HepG2 (cell line): ENCODE data around the gene POU2AF3. TPM values are rescaled to one million over a fixed set of nuclear protein-coding genes. Genes with fewer than 3 reads are reported as not detected.

Source experiments
- CC2D1A ChIP-seq: sonication (generic); formaldehyde crosslinking; IDR thresholded peaks from 2 replicates; pipeline ENCODE4 v1.8.1; 2023; ENCODE audit warnings: mild to moderate bottlenecking, missing genetic modification reagents
- DZIP1 ChIP-seq: sonication (generic); formaldehyde crosslinking; IDR thresholded peaks from 2 replicates; pipeline ENCODE4 v1.5.0; 2020; ENCODE audit warnings: mild to moderate bottlenecking, missing genetic modification reagents
- ELK4 ChIP-seq: sonication (generic); formaldehyde crosslinking; IDR thresholded peaks from 2 replicates; pipeline ENCODE4 v1.9.0; 2021; ENCODE audit warnings: missing genetic modification reagents, borderline replicate concordance
- EZH2 ChIP-seq: conservative IDR thresholded peaks from 2 replicates; pipeline ENCODE4 v1.6.1; 2012; ENCODE audit warnings: mild to moderate bottlenecking, low read depth, low read length, moderate library complexity
- FOXP1 ChIP-seq, 2 experiments: fragments of 450-650 bp in 1 of 2; IDR thresholded peaks; 2 replicates each; pipeline ENCODE4 v1.6.1; 2017 to 2018; ENCODE audit warnings: antibody characterized with exemption in 1 of 2
- GATAD1 ChIP-seq: IDR thresholded peaks from 2 replicates; pipeline ENCODE4 v1.6.1; 2016; ENCODE audit warnings: missing genetic modification reagents, missing compliant biosample characterization
- PHF21A ChIP-seq: sonication (generic); formaldehyde crosslinking; IDR thresholded peaks from 2 replicates; pipeline ENCODE4 v1.5.0; 2020; ENCODE audit warnings: mild to moderate bottlenecking, missing genetic modification reagents
- POGZ ChIP-seq: sonication (generic); formaldehyde crosslinking; IDR thresholded peaks from 2 replicates; pipeline ENCODE4 v1.4.0; 2020; ENCODE audit warnings: mild to moderate bottlenecking, missing genetic modification reagents
- TAF15 ChIP-seq: fragments of 200-400 bp; formaldehyde crosslinking; IDR thresholded peaks from one replicate; pipeline ENCODE4 v1.6.1; 2018; ENCODE audit warnings: mild to moderate bottlenecking, low read depth, low read length; ENCODE audit not compliant: poor library complexity, severe bottlenecking
- TBP ChIP-seq: sonication (generic); formaldehyde crosslinking; IDR thresholded peaks from 2 replicates; pipeline ENCODE4 v1.5.0; 2020; ENCODE audit warnings: missing genetic modification reagents
- TBX2 ChIP-seq: sonication (generic); formaldehyde crosslinking; IDR thresholded peaks from 2 replicates; pipeline ENCODE4 v1.5.0; 2020; ENCODE audit warnings: missing genetic modification reagents, mild to moderate bottlenecking, borderline replicate concordance
- YEATS4 ChIP-seq: sonication (generic); formaldehyde crosslinking; IDR thresholded peaks from 2 replicates; pipeline ENCODE4 v1.4.0; 2020; ENCODE audit warnings: missing genetic modification reagents, borderline replicate concordance
- ZBTB7A ChIP-seq: sonication (generic); formaldehyde crosslinking; IDR thresholded peaks from 2 replicates; pipeline ENCODE4 v1.8.0; 2022; ENCODE audit warnings: mild to moderate bottlenecking, missing genetic modification reagents
- ZNF10 ChIP-seq: sonication (generic); formaldehyde crosslinking; IDR thresholded peaks from 2 replicates; pipeline ENCODE4 v1.4.0; 2020; ENCODE audit warnings: mild to moderate bottlenecking, low read depth, missing genetic modification reagents, borderline replicate concordance
- ZNF362 ChIP-seq: sonication (generic); formaldehyde crosslinking; IDR thresholded peaks from 2 replicates; pipeline ENCODE4 v1.4.0; 2020; ENCODE audit warnings: missing genetic modification reagents, mild to moderate bottlenecking, borderline replicate concordance
- ZNF552 ChIP-seq: sonication (generic); formaldehyde crosslinking; IDR thresholded peaks from 2 replicates; pipeline ENCODE4 v1.9.0; 2022; ENCODE audit warnings: missing genetic modification reagents, mild to moderate bottlenecking, borderline replicate concordance
- ZNF605 ChIP-seq: sonication (generic); formaldehyde crosslinking; IDR thresholded peaks from 2 replicates; pipeline ENCODE4 v1.8.0; 2022; ENCODE audit warnings: mild to moderate bottlenecking, missing genetic modification reagents
- polyA plus RNA-seq, 8 experiments: library from polyadenylated mRNA; depleted of rRNA in 3 of 8; stranded (reverse) in 7 of 8; unstranded in 1 of 8; fragments of >200 nt; fragmentation: Illumina TruSeq in 4 of 8; extraction: Trizol in 4 of 8; gene quantifications; 2 replicates each; pipeline versions ENCODE4 v1.2.1 to v1.2.3, GENCODE V29; 2011 to 2016; ENCODE audit warnings: low read depth in 4 of 8, missing spikeins in 1 of 8, mixed read lengths in 1 of 8; ENCODE audit not compliant: insufficient read depth in 1 of 8
- total RNA-seq, 5 experiments: library from RNA; depleted of rRNA; stranded (reverse); fragments of >200 nt; fragmentation: Illumina TruSeq; extraction: Trizol; gene quantifications; 2 replicates each; pipeline ENCODE4 v1.2.3, GENCODE V29; 2016; ENCODE audit warnings: low read depth in 1 of 5
- TF ChIP-seq, protein P1 (sequence below): sonication (generic); formaldehyde crosslinking; IDR thresholded peaks from 2 replicates; pipeline ENCODE4 v1.4.0; 2020; ENCODE audit warnings: low read depth, mild to moderate bottlenecking, missing genetic modification reagents
- TF ChIP-seq, protein P2 (sequence below): sonication (generic); formaldehyde crosslinking; IDR thresholded peaks from 2 replicates; pipeline ENCODE4 v1.4.0; 2020; ENCODE audit warnings: missing genetic modification reagents

The POU2AF3 gene
- total and polyA plus RNA-seq, 2 of the 13 experiments (the other 11 are each of a cell fraction or from before 2014, with no cell fraction given) = 7.8 to 71.2 TPM

GRCh38 chr11:111355956-111356659 is 57.8 kb downstream of the POU2AF3 start (continued):
- TF ChIP-seq, protein P1, sequence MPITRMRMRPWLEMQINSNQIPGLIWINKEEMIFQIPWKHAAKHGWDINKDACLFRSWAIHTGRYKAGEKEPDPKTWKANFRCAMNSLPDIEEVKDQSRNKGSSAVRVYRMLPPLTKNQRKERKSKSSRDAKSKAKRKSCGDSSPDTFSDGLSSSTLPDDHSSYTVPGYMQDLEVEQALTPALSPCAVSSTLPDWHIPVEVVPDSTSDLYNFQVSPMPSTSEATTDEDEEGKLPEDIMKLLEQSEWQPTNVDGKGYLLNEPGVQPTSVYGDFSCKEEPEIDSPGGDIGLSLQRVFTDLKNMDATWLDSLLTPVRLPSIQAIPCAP (CRISPR knock-in tag) = no peak
- TF ChIP-seq, protein P2, sequence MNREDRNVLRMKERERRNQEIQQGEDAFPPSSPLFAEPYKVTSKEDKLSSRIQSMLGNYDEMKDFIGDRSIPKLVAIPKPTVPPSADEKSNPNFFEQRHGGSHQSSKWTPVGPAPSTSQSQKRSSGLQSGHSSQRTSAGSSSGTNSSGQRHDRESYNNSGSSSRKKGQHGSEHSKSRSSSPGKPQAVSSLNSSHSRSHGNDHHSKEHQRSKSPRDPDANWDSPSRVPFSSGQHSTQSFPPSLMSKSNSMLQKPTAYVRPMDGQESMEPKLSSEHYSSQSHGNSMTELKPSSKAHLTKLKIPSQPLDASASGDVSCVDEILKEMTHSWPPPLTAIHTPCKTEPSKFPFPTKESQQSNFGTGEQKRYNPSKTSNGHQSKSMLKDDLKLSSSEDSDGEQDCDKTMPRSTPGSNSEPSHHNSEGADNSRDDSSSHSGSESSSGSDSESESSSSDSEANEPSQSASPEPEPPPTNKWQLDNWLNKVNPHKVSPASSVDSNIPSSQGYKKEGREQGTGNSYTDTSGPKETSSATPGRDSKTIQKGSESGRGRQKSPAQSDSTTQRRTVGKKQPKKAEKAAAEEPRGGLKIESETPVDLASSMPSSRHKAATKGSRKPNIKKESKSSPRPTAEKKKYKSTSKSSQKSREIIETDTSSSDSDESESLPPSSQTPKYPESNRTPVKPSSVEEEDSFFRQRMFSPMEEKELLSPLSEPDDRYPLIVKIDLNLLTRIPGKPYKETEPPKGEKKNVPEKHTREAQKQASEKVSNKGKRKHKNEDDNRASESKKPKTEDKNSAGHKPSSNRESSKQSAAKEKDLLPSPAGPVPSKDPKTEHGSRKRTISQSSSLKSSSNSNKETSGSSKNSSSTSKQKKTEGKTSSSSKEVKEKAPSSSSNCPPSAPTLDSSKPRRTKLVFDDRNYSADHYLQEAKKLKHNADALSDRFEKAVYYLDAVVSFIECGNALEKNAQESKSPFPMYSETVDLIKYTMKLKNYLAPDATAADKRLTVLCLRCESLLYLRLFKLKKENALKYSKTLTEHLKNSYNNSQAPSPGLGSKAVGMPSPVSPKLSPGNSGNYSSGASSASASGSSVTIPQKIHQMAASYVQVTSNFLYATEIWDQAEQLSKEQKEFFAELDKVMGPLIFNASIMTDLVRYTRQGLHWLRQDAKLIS (CRISPR knock-in tag) = no peak
- TF ChIP-seq ZBTB7A (CRISPR knock-in tag) = no peak
- no peak for TF ChIP-seq YEATS4
- TF ChIP-seq ZNF362 (CRISPR knock-in tag) = no peak
- TF ChIP-seq CC2D1A (CRISPR knock-in tag) = no peak
- 0 out of 2 replicates have a peak, but pooled peaks have one; percentile 51 for TF ChIP-seq PHF21A (CRISPR knock-in tag)
- TF ChIP-seq ZNF605 = no peak
- TF ChIP-seq ZNF552 = no peak
- no peak for TF ChIP-seq TBP (CRISPR knock-in tag)
- no peak for TF ChIP-seq DZIP1 (CRISPR knock-in tag)
- TF ChIP-seq GATAD1 (CRISPR knock-in tag) = no peak
- TF ChIP-seq ELK4 (CRISPR knock-in tag) = no peak
- no peak for TF ChIP-seq TAF15
- TF ChIP-seq EZH2 = no peak
- no peak for TF ChIP-seq FOXP1 (IDR thresholded peaks at IDR 0.05)
- TF ChIP-seq FOXP1 (CRISPR knock-in tag; IDR thresholded peaks at IDR 0.05) = peak; percentile 34; the same call in 1 of the 2 replicates
- 0 out of 2 replicates have a peak, but pooled peaks have one; percentile 31 for TF ChIP-seq POGZ (CRISPR knock-in tag)
- peak; percentile 81; the same call in 1 of the 2 replicates for TF ChIP-seq TBX2
- no peak for TF ChIP-seq ZNF10 (CRISPR knock-in tag)
